ENCODE data around the gene AGAP4. TPM values are rescaled to one million over a fixed set of nuclear protein-coding genes. Genes with fewer than 3 reads are reported as not detected.
"Not testable (repeated sequence)": the region's sequence is repeated elsewhere in the genome, so short reads cannot be mapped to it uniquely, and the experiment has no call there.

Gene AGAP4
- total and polyA plus RNA-seq, 2 of the 8 experiments (the other 6 are each of a cell fraction or from before 2014, with no cell fraction given) = 13.5 to 13.9 TPM

- no peak for TF ChIP-seq SRF (IDR thresholded peaks at IDR 0.05; ENCODE audit: low read depth, low read length)
- no peak for TF ChIP-seq RNF2 (IDR thresholded peaks at IDR 0.05; ENCODE audit: borderline replicate concordance, low read depth, low read length, missing control alignments, poor library complexity, severe bottlenecking)
- no peak for TF ChIP-seq POU5F1 (IDR thresholded peaks at IDR 0.05; ENCODE audit: low read depth, low read length)
- no peak for TF ChIP-seq MAFK (IDR thresholded peaks at IDR 0.05; ENCODE audit: low read depth, low read length)
- no peak for TF ChIP-seq BCL11A (IDR thresholded peaks at IDR 0.05; ENCODE audit: low read depth in 2 of 2, low read length in 2 of 2)
These were observed 30.0 kb downstream of the AGAP4 start (continued) for GRCh38 chr10:45817130-45817859.

- H2BK20ac ChIP-seq (ENCODE audit: low read length); H3K4me1 ChIP-seq (replicated peaks in 1 of 4; ENCODE audit: control insufficient read depth in 3 of 4, insufficient read depth in 4 of 4, low read length in 3 of 4); H2AFZ ChIP-seq (ENCODE audit: low read length); H3K79me2 ChIP-seq (ENCODE audit: control insufficient read depth in 1 of 2, insufficient read depth in 2 of 2, low read length in 2 of 2); H3K27me3 ChIP-seq (replicated peaks in 1 of 4; ENCODE audit: control insufficient read depth in 3 of 4, extremely low read depth in 1 of 4, insufficient read depth in 3 of 4, low read length in 3 of 4); H4K8ac ChIP-seq (ENCODE audit: extremely low read depth, insufficient read depth, low read length); H3K27ac ChIP-seq (ENCODE audit: low read depth, low read length); H3K9ac ChIP-seq (replicated peaks in 1 of 4; ENCODE audit: extremely low read depth in 1 of 4, low read depth in 3 of 4, low read length in 3 of 4); H3K56ac ChIP-seq (replicated peaks; ENCODE audit: insufficient read length, low read depth, low read length); H2BK15ac ChIP-seq (ENCODE audit: low read length); H3K79me1 ChIP-seq (ENCODE audit: low read depth, low read length); H4K20me1 ChIP-seq (replicated peaks in 1 of 2; ENCODE audit: control insufficient read depth in 1 of 2, insufficient read depth in 2 of 2, low read length in 2 of 2); H2BK5ac ChIP-seq (ENCODE audit: low read depth, low read length); H3K36me3 ChIP-seq (ENCODE audit: control insufficient read depth in 2 of 4, insufficient read depth in 4 of 4, low read length in 3 of 4); H4K5ac ChIP-seq (ENCODE audit: insufficient read length, low read depth, low read length); CTCF ChIA-PET (ENCODE audit: partially characterized antibody); FAIRE-seq; POLR2A ChIA-PET (ENCODE audit: partially characterized antibody); DNase-seq (ENCODE audit: low read depth in 1 of 2, low spot score in 2 of 2); H2BK12ac ChIP-seq (ENCODE audit: low read depth, low read length); H3K23ac ChIP-seq (ENCODE audit: insufficient read length); H4K91ac ChIP-seq (replicated peaks; ENCODE audit: insufficient read length, low read length); H3K4me2 ChIP-seq (ENCODE audit: insufficient read depth in 1 of 2, low read depth in 2 of 2, low read length in 2 of 2); H3K4ac ChIP-seq (replicated peaks; ENCODE audit: insufficient read length, low read depth, low read length); H2AK5ac ChIP-seq (ENCODE audit: low read depth, low read length); H3K4me3 ChIP-seq (ENCODE audit: extremely low read depth in 1 of 4, insufficient read depth in 2 of 4, low read depth in 3 of 4, low read length in 4 of 4); H3K14ac ChIP-seq (ENCODE audit: insufficient read length); H3K23me2 ChIP-seq (ENCODE audit: low read depth, low read length); H3K18ac ChIP-seq (ENCODE audit: extremely low read depth, low read length); H2BK120ac ChIP-seq (replicated peaks; ENCODE audit: low read depth, low read length): not testable (repeated sequence)
- WGBS, 2 experiments (ENCODE audit: extremely low coverage in 1 of 2, insufficient coverage in 1 of 2, insufficient read length in 1 of 2, insufficient replicate concordance in 2 of 2, low coverage in 1 of 2, low lambda C conversion rate in 2 of 2, missing lambda C conversion rate in 1 of 2) = 100% methylated on average over 3 of the region's 4 CpGs; no CpG with 5 or more reads in 1 of the 2 experiments
- peaks cover 9 to 12% of the 10 kb centered on the region in 2 experiments; a peak in 3 of 4 replicates for H3K9me3 ChIP-seq (ENCODE audit: insufficient read depth in 2 of 2, low read depth in 1 of 2, low read length in 1 of 2)
These were observed 33.2 kb downstream of the AGAP4 start for GRCh38 chr10:45814146-45814545.

Measured in H1 (cell line).